Transverse colon (tissue), 4 donors: ENCODE measurements around the gene TCHP. TPM values are rescaled to one million over a fixed set of nuclear protein-coding genes. Genes with fewer than 3 reads are reported as not detected.

Experiments used
- DNase-seq: peaks from one replicate; pipeline ENCODE4 v3.0.0-alpha.2; 2019
- H3K27ac ChIP-seq, 4 donors: fragments of 200-600 bp; sonication (generic); 2 replicates each; pipeline ENCODE4 v1.5.1; 2016 to 2018; ENCODE audit warnings: inconsistent platforms in 4 of 4
- H3K27me3 ChIP-seq: fragments of 200-600 bp; sonication (generic); 2 replicates; pipeline ENCODE4 v1.5.1; 2017; ENCODE audit warnings: inconsistent platforms
- H3K36me3 ChIP-seq, 4 donors: fragments of 200-600 bp; sonication (generic); 2 replicates each; pipeline ENCODE4 v1.5.1; 2017 to 2019; ENCODE audit warnings: inconsistent platforms in 4 of 4
- H3K4me1 ChIP-seq, 4 donors: fragments of 200-600 bp; sonication (generic); 2 replicates each; pipeline ENCODE4 v1.5.1; 2017 to 2020; ENCODE audit warnings: inconsistent platforms in 4 of 4
- H3K4me3 ChIP-seq, 4 donors: fragments of 200-600 bp; sonication (generic); 1 replicate in 1 of 4; 2 replicates in 3 of 4; pipeline versions ENCODE4 v1.5.1 to v1.6.1; 2017 to 2019; ENCODE audit warnings: inconsistent platforms in 4 of 4
- H3K9me3 ChIP-seq, 2 donors: fragments of 200-600 bp; sonication (generic); 2 replicates each; pipeline ENCODE4 v1.5.1; 2017 to 2019; ENCODE audit warnings: inconsistent platforms in 2 of 2
- EP300 ChIP-seq: sonication (generic); formaldehyde crosslinking; IDR thresholded peaks from one replicate; pipeline ENCODE4 v1.6.1; 2017; ENCODE audit warnings: antibody characterized with exemption, low read depth
- POLR2A ChIP-seq: fragments of 450-650 bp; IDR thresholded peaks from one replicate; pipeline ENCODE4 v1.6.1; 2016; ENCODE audit warnings: antibody characterized with exemption, mild to moderate bottlenecking, moderate library complexity
- POLR2AphosphoS5 ChIP-seq, 3 donors: sonication (generic); formaldehyde crosslinking; IDR thresholded peaks; one replicate each; pipeline ENCODE4 v1.6.1; 2016; ENCODE audit warnings: antibody characterized with exemption in 3 of 3
- WGBS, 2 donors: methylation state at CpG; one replicate each; pipeline ENCODE4 v1.1.5; 2018; ENCODE audit warnings: low coverage in 1 of 2; 5-methylcytosine and 5-hydroxymethylcytosine counted together
- in situ Hi-C, 4 donors: fragments of 200-750 bp; cut with MboI; loops; one replicate each; pipeline versions ENCODE4 v1.15.0 to v1.15.1; 2017; ENCODE audit warnings: low sequenced_read_pairs in 3 of 4, low pct_ligation_motif_present in 1 of 4, low pct_unique_long_range_greater_than_20kb in 1 of 4
- intact Hi-C: fragments of 100-400 bp; cut with DNase I; formaldehyde crosslinking; loops from one replicate; pipeline ENCODE4 v1.15.1; 2023; ENCODE audit warnings: low total_unique reads
- total RNA-seq, 4 donors: library from RNA; depleted of rRNA; stranded (reverse); fragments of >200 nt; gene quantifications; one replicate each; pipeline ENCODE4 v1.1.0, GENCODE V29; 2016
- TF ChIP-seq, protein P1 (sequence below), 5 experiments: fragments of 200-600 bp in 3 of 5; fragments of 450-650 bp in 2 of 5; sonication (generic) in 3 of 5; IDR thresholded peaks; 1 replicate in 2 of 5; 2 replicates in 3 of 5; pipeline ENCODE4 v1.5.1; 2016 to 2017; ENCODE audit warnings: antibody characterized with exemption in 5 of 5, inconsistent platforms in 3 of 5, mild to moderate bottlenecking in 2 of 5, moderate library complexity in 1 of 5

TCHP gene
- total RNA-seq, 4 donors from 2014 or later: 27.5 to 54.7 (median 30.7) TPM

DNA sequence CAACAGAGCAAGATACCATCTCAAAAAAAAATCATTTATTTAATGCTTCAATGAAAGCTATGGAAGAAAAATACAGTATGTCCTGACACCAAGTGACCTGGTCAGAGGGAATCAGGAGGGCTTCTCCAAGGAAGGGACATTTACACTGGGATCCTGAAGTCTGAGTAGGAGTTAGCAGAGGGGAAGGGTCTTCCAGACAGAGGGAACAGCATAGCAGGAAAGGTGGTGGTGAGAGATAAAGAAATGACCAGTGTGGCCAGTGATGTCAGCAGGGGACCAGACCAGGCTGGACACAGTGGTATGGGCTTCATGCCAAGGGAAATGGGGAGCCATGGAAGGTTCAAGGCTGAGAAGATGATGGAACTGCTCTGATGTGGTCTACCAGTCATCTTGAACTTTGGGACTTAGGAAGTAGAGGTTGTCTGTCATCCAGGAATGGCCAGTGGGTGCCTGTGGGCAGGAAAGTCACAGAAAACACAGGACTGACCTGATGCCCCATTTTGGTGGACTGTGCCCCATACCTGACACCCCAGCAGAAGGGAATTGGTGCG is 7.8 kb upstream of the TCHP start:
- in situ Hi-C loops (no loop called here), intact Hi-C loops (no loop called here)
- Histone ChIP-seq H3K27me3 (no peaks in the 10 kb centered on the region), H3K9me3 (no peaks in the 10 kb centered on the region), H3K4me3 (no peak overlapping the region), H3K27ac (no peak overlapping the region), H3K36me3 (no peaks in the 10 kb centered on the region), H3K4me1 (peaks cover 0 to 9% (median 4%) of the 10 kb centered on the region in 4 donors)
- no peak for DNase-seq
- 92% methylated on average over 1 of the region's 1 CpG; no CpG with 5 or more reads in 1 of the 2 donors for WGBS, 2 donors
- no peak for TF ChIP-seq EP300
- TF ChIP-seq, protein P1, sequence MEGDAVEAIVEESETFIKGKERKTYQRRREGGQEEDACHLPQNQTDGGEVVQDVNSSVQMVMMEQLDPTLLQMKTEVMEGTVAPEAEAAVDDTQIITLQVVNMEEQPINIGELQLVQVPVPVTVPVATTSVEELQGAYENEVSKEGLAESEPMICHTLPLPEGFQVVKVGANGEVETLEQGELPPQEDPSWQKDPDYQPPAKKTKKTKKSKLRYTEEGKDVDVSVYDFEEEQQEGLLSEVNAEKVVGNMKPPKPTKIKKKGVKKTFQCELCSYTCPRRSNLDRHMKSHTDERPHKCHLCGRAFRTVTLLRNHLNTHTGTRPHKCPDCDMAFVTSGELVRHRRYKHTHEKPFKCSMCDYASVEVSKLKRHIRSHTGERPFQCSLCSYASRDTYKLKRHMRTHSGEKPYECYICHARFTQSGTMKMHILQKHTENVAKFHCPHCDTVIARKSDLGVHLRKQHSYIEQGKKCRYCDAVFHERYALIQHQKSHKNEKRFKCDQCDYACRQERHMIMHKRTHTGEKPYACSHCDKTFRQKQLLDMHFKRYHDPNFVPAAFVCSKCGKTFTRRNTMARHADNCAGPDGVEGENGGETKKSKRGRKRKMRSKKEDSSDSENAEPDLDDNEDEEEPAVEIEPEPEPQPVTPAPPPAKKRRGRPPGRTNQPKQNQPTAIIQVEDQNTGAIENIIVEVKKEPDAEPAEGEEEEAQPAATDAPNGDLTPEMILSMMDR (IDR thresholded peaks at IDR 0.05): no peak
- TF ChIP-seq POLR2A: no peak
- no peak for TF ChIP-seq POLR2AphosphoS5 (IDR thresholded peaks at IDR 0.05)

DNA sequence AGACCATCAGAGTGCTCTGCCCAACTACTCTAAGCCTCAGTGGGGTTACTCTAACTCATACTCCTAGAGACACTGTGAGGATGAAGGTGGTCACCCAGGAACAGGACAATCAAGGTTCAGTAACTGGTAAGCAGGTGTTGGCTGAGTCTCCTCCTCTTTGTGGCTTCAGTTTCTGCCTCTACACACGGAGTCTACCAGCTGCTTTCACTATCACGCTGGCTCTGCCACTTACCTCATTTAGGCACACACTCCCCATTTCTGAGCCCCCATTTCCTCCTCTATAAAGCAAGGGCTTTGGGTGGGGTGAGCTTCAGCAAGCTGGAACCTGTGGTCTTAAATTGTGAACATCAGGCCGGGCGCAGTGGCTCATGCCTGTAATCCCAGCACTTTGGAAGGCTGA is 7.3 kb upstream of the TCHP start:
- DNase-seq: no peak
- in situ Hi-C loops: no loop called here
- TF ChIP-seq, protein P1 (IDR thresholded peaks at IDR 0.05): no peak
- TF ChIP-seq POLR2A: no peak
- no peak for TF ChIP-seq EP300
- TF ChIP-seq POLR2AphosphoS5 (IDR thresholded peaks at IDR 0.05): no peak
- 66% methylated on average over 4 of the region's 4 CpGs; no CpG with 5 or more reads in 1 of the 2 donors for WGBS, 2 donors
- H3K27ac ChIP-seq: no peak overlapping the region
- no peaks in the 10 kb centered on the region for H3K9me3 ChIP-seq
- H3K4me1 ChIP-seq: peaks cover 0 to 9% (median 3%) of the 10 kb centered on the region in 4 donors
- no peak overlapping the region for H3K4me3 ChIP-seq
- H3K27me3 ChIP-seq: no peaks in the 10 kb centered on the region
- H3K36me3 ChIP-seq: no peaks in the 10 kb centered on the region
- intact Hi-C loops: no loop called here

DNA sequence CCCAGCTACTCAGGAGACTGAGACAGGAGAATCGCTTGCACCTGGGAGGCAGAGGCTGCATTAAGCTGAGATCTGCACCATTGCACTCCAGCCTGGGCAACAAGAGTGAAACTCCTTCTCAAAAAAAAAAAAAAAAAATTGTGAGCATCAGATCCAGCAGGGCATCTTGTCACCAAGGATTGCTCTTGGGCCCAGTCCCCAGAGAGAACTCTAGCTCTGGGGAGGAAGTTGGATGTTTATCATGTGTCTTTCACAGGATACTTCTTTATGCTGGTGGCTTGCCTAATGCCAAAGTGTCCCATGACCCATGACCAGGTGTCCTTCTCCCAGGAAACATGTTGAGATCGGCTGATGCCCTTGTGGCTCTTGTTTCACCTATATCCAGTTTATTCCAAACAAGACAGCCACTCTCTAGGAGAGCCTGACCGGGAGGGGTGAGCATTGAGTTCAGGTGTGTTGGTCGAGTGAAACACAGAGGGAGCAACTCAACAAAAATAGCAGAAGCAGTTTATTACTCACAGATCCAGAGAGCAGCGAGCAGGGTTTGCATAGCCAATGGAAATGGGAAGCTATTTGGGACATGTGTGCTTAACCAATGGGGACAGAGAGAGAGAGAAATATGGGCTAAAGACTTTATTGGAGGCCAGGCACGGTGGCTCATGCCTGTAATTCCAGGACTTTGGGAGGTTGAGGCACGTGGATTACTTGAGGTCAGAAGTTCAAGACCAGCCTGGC is 6.6 kb upstream of the TCHP start:
- peaks cover 0 to 4% (median 0%) of the 10 kb centered on the region in 4 donors for H3K4me1 ChIP-seq
- H3K27me3 ChIP-seq: no peaks in the 10 kb centered on the region
- 82 to 87% methylated on average over 3 to 7 of the region's 7 CpGs for WGBS, 2 donors
- intact Hi-C loops: no loop called here
- H3K27ac ChIP-seq: no peak overlapping the region
- no peak for DNase-seq
- no peak overlapping the region for H3K4me3 ChIP-seq
- H3K9me3 ChIP-seq: no peaks in the 10 kb centered on the region
- TF ChIP-seq POLR2A (no peak), POLR2AphosphoS5 (IDR thresholded peaks at IDR 0.05) (no peak), EP300 (no peak)
- TF ChIP-seq, protein P1 (IDR thresholded peaks at IDR 0.05): no peak
- in situ Hi-C loops: no loop called here
- H3K36me3 ChIP-seq: no peaks in the 10 kb centered on the region

DNA sequence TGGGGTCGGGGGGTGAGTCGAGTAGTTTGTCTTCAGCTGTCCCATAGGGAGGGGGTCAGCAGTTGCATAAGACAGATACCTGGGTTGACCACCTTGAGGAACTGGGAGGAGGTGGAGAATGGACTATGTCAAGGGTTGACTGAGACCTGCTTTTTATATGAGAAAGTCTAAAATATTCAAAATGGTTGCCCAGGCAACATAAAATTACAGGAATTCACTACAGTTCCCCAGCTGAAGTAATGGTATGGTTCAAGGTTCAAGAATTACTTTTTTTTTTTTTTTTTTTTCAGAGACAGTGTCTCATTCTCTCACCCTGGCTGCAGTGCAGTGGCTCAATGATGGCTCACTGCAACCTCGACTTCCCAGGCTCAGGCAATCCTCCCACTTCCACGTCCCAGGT is 5.1 kb upstream of the TCHP start:
- TF ChIP-seq, protein P1 (IDR thresholded peaks at IDR 0.05): no peak
- TF ChIP-seq POLR2A (no peak), POLR2AphosphoS5 (IDR thresholded peaks at IDR 0.05) (no peak), EP300 (no peak)
- no peaks in the 10 kb centered on the region for H3K9me3 ChIP-seq
- peaks cover 0 to 9% (median 4%) of the 10 kb centered on the region in 4 donors for H3K4me1 ChIP-seq
- H3K27me3 ChIP-seq: no peaks in the 10 kb centered on the region
- WGBS, 2 donors: 76 to 78% methylated on average over 2 to 4 of the region's 4 CpGs
- H3K27ac ChIP-seq: no peak overlapping the region
- in situ Hi-C loops (no loop called here), intact Hi-C loops (no loop called here)
- H3K36me3 ChIP-seq: no peaks in the 10 kb centered on the region
- no peak for DNase-seq
- no peak overlapping the region for H3K4me3 ChIP-seq
